Endodermal cell (in vitro differentiated cells): Measurements from ENCODE around the gene PADI2. TPM values are rescaled to one million over a fixed set of nuclear protein-coding genes. Genes with fewer than 3 reads are reported as not detected.
A peak's percentile ranks its signal among the peaks of the same experiment; 100 is the strongest.

Experiments
- DNase-seq: peaks from one replicate; pipeline ENCODE4 v3.0.0-alpha.2; 2017
- H3K27ac ChIP-seq: 2 replicates; pipeline ENCODE4 v1.5.1; 2013; ENCODE audit warnings: mild to moderate bottlenecking, low read depth, low read length, moderate library complexity
- H3K27me3 ChIP-seq: 2 replicates; pipeline ENCODE4 v1.6.1; 2013; ENCODE audit warnings: mild to moderate bottlenecking, low read length, moderate library complexity; ENCODE audit not compliant: insufficient read depth, control insufficient read depth, poor library complexity, severe bottlenecking
- H3K36me3 ChIP-seq: 2 replicates; pipeline ENCODE4 v1.7.0; 2013; ENCODE audit warnings: mild to moderate bottlenecking, low read length, moderate library complexity; ENCODE audit not compliant: control insufficient read depth, insufficient read depth
- H3K4me1 ChIP-seq: one replicate; pipeline ENCODE4 v1.7.0; 2013; ENCODE audit warnings: low read length; ENCODE audit not compliant: control insufficient read depth, insufficient read depth
- H3K4me3 ChIP-seq: 2 replicates; pipeline ENCODE4 v1.5.1; 2013; ENCODE audit warnings: mild to moderate bottlenecking, low read length, moderate library complexity
- H3K9ac ChIP-seq: 2 replicates; pipeline ENCODE4 v1.6.1; 2013; ENCODE audit warnings: mild to moderate bottlenecking, low read length, moderate library complexity; ENCODE audit not compliant: poor library complexity, severe bottlenecking; ENCODE audit errors: extremely low read depth
- H3K9me3 ChIP-seq: 2 replicates; pipeline ENCODE4 v1.6.1; 2013; ENCODE audit warnings: mild to moderate bottlenecking, low read length, moderate library complexity; ENCODE audit not compliant: control insufficient read depth
- H3K27ac Mint-ChIP-seq: 2 replicates; pipeline ENCODE4 v1.8.0; 2020; ENCODE audit warnings: mixed read lengths
- H3K27me3 Mint-ChIP-seq: 2 replicates; pipeline ENCODE4 v1.8.0; 2021; ENCODE audit warnings: mild to moderate bottlenecking, mixed read lengths; ENCODE audit not compliant: insufficient read depth
- H3K36me3 Mint-ChIP-seq: 2 replicates; pipeline ENCODE4 v1.8.0; 2020; ENCODE audit warnings: low read depth, mixed read lengths
- H3K4me1 Mint-ChIP-seq: 2 replicates; pipeline ENCODE4 v1.8.0; 2020; ENCODE audit warnings: mixed read lengths
- H3K4me3 Mint-ChIP-seq: 2 replicates; pipeline ENCODE4 v1.8.0; 2020; ENCODE audit warnings: mild to moderate bottlenecking, moderate library complexity, mixed read lengths
- H3K9me3 Mint-ChIP-seq: 2 replicates; pipeline ENCODE4 v1.8.0; 2020; ENCODE audit warnings: mild to moderate bottlenecking, mixed read lengths
- CTCF ChIP-seq: fragments of 200-600 bp; sonication (generic); conservative IDR thresholded peaks from 2 replicates; pipeline ENCODE4 v1.5.0; 2021; ENCODE audit warnings: antibody characterized with exemption, mild to moderate bottlenecking
- WGBS, 2 experiments: methylation state at CpG; one replicate each; pipeline versions ENCODE4 v1.1.5 to v1.1.7; 2013; ENCODE audit warnings: missing lambda C conversion rate in 2 of 2, mixed read lengths in 1 of 2; ENCODE audit not compliant: insufficient coverage in 1 of 2, insufficient read length in 1 of 2; 5-methylcytosine and 5-hydroxymethylcytosine counted together
- total RNA-seq, 2 donors: library from RNA; stranded (reverse); fragmentation: NEBNext Ultra II Directional in 1 of 2; extraction: Animal tissue kit (Norgen Biotek cat#: 25700) in 1 of 2; gene quantifications; 2 replicates in 1 of 2; 3 replicates in 1 of 2; pipeline ENCODE4 v1.2.1, GENCODE V29; 2021

Gene PADI2
- total RNA-seq, 2 donors from 2014 or later, result 2.0 to 2.7 TPM

- Histone ChIP-seq H3K9me3 (no peaks in the 10 kb centered on the region), H3K4me3 (no peak overlapping the region), H3K36me3 (no peaks in the 10 kb centered on the region), H3K27me3 (no peaks in the 10 kb centered on the region), H3K27ac (no peak overlapping the region), H3K9ac (no peak overlapping the region), H3K4me1 (no peaks in the 10 kb centered on the region)
- TF ChIP-seq CTCF, result no peak
- H3K4me1 Mint-ChIP-seq, result no peaks in the 10 kb centered on the region
- WGBS, 2 experiments, result 80 to 93% methylated on average over 3 to 7 of the region's 7 CpGs
- H3K9me3 Mint-ChIP-seq, result no peaks in the 10 kb centered on the region
- peak overlapping the region; percentile 30 for H3K27ac Mint-ChIP-seq
- no peak for DNase-seq
- no peaks in the 10 kb centered on the region for H3K36me3 Mint-ChIP-seq
- no peak overlapping the region for H3K4me3 Mint-ChIP-seq
- no peaks in the 10 kb centered on the region for H3K27me3 Mint-ChIP-seq
These were observed 28.0 kb downstream of the PADI2 start for GRCh38 chr1:17091252-17091651.

GRCh38 chr1:17089506-17089905 is 29.7 kb downstream of the PADI2 start:
- no peaks in the 10 kb centered on the region for H3K4me1 ChIP-seq
- H3K27me3 Mint-ChIP-seq, result no peaks in the 10 kb centered on the region
- no peak overlapping the region for H3K9ac ChIP-seq
- H3K4me3 ChIP-seq, result no peak overlapping the region
- H3K9me3 Mint-ChIP-seq, result no peaks in the 10 kb centered on the region
- TF ChIP-seq CTCF, result no peak
- H3K27ac ChIP-seq, result peak overlapping the region; percentile 65
- 81 to 93% methylated on average over 14 of the region's 14 CpGs for WGBS, 2 experiments
- H3K9me3 ChIP-seq, result no peaks in the 10 kb centered on the region
- H3K27me3 ChIP-seq, result no peaks in the 10 kb centered on the region
- H3K4me1 Mint-ChIP-seq, result no peaks in the 10 kb centered on the region
- H3K27ac Mint-ChIP-seq, result no peak overlapping the region
- H3K36me3 Mint-ChIP-seq, result no peaks in the 10 kb centered on the region
- H3K4me3 Mint-ChIP-seq, result no peak overlapping the region
- no peak for DNase-seq
- H3K36me3 ChIP-seq, result no peaks in the 10 kb centered on the region

GRCh38 chr1:17086751-17087150 is 32.5 kb downstream of the PADI2 start:
- H3K27me3 Mint-ChIP-seq, result no peaks in the 10 kb centered on the region
- Histone ChIP-seq H3K27ac (no peak overlapping the region), H3K9ac (no peak overlapping the region), H3K9me3 (no peaks in the 10 kb centered on the region), H3K4me3 (no peak overlapping the region), H3K27me3 (no peaks in the 10 kb centered on the region), H3K36me3 (no peaks in the 10 kb centered on the region), H3K4me1 (no peaks in the 10 kb centered on the region)
- no peak for TF ChIP-seq CTCF
- no peaks in the 10 kb centered on the region for H3K36me3 Mint-ChIP-seq
- DNase-seq, result no peak
- no peaks in the 10 kb centered on the region for H3K9me3 Mint-ChIP-seq
- H3K4me3 Mint-ChIP-seq, result no peak overlapping the region
- 94 to 96% methylated on average over 3 to 6 of the region's 6 CpGs for WGBS, 2 experiments
- no peaks in the 10 kb centered on the region for H3K4me1 Mint-ChIP-seq
- H3K27ac Mint-ChIP-seq, result no peak overlapping the region
